Measurements from ENCODE around the gene TTF1.

- TF ChIP-seq SNAI2 (CRISPR knock-in tag; IDR thresholded peaks at IDR 0.05) (no peak), ZNF8 (CRISPR knock-in tag; IDR thresholded peaks at IDR 0.05) (no peak), PATZ1 (CRISPR knock-in tag; IDR thresholded peaks at IDR 0.05; ENCODE audit: borderline replicate concordance) (no peak), CREB5 (CRISPR knock-in tag; IDR thresholded peaks at IDR 0.05; ENCODE audit: low read depth) (no peak), ZFP3 (CRISPR knock-in tag; IDR thresholded peaks at IDR 0.05) (no peak), TOX (CRISPR knock-in tag; IDR thresholded peaks at IDR 0.05; ENCODE audit: borderline replicate concordance) (no peak), CSRNP3 (CRISPR knock-in tag; IDR thresholded peaks at IDR 0.05) (no peak), POU6F1 (CRISPR knock-in tag; IDR thresholded peaks at IDR 0.05; ENCODE audit: borderline replicate concordance, low read depth) (no peak), ZC3H10 (CRISPR knock-in tag; IDR thresholded peaks at IDR 0.05) (no peak), OSR1 (CRISPR knock-in tag; IDR thresholded peaks at IDR 0.05) (no peak), ESRRG (CRISPR knock-in tag; IDR thresholded peaks at IDR 0.05) (no peak), TCF4 (CRISPR knock-in tag; IDR thresholded peaks at IDR 0.05; ENCODE audit: borderline replicate concordance) (no peak), ZNF565 (CRISPR knock-in tag; conservative IDR thresholded peaks at IDR 0.05; ENCODE audit: low read depth) (no peak), BACH2 (CRISPR knock-in tag; IDR thresholded peaks at IDR 0.05; ENCODE audit: borderline replicate concordance) (no peak)
These were observed 24.4 kb upstream of the TTF1 start for GRCh38 chr9:132430998-132431397.

All from SK-N-SH treated with all-trans-retinoic acid at 6 μM for 48 hours (cell line).